ENCODE results near the gene NDUFS6.

The NDUFS6 gene

GRCh38 chr5:1850324-1851154, 49.3 kb downstream of the NDUFS6 start:
- TF ChIP-seq CTCF (IDR thresholded peaks at IDR 0.05; ENCODE audit: borderline replicate concordance, insufficient read depth, low read depth, low read length): no peak
- H3K4me3 ChIP-seq (ENCODE audit: low read depth, low read length): no peak overlapping the region

- TF ChIP-seq CTCF (IDR thresholded peaks at IDR 0.05; ENCODE audit: borderline replicate concordance, insufficient read depth, low read depth, low read length): no peak
- no peak overlapping the region for H3K4me3 ChIP-seq (ENCODE audit: low read depth, low read length)
Measured at GRCh38 chr5:1851290-1851934, 50.2 kb downstream of the NDUFS6 start.

GRCh38 chr5:1852324-1852947, 51.2 kb downstream of the NDUFS6 start:
- TF ChIP-seq CTCF (IDR thresholded peaks at IDR 0.05; ENCODE audit: borderline replicate concordance, insufficient read depth, low read depth, low read length): no peak

GRCh38 chr5:1853531-1853930, 52.3 kb downstream of the NDUFS6 start:
- no peak overlapping the region for H3K4me3 ChIP-seq (ENCODE audit: low read depth, low read length)
- no peak for TF ChIP-seq CTCF (IDR thresholded peaks at IDR 0.05; ENCODE audit: borderline replicate concordance, insufficient read depth, low read depth, low read length)

More at GRCh38 chr5:1852324-1852947, 51.2 kb downstream of the NDUFS6 start:
- no peak overlapping the region for H3K4me3 ChIP-seq (ENCODE audit: low read depth, low read length)

- TF ChIP-seq CTCF (IDR thresholded peaks at IDR 0.05; ENCODE audit: borderline replicate concordance, insufficient read depth, low read depth, low read length): no peak
- H3K4me3 ChIP-seq (ENCODE audit: low read depth, low read length): no peak overlapping the region
Measured at GRCh38 chr5:1855075-1855474, 53.9 kb downstream of the NDUFS6 start.

GRCh38 chr5:1855596-1855995, 54.4 kb downstream of the NDUFS6 start:
- no peak overlapping the region for H3K4me3 ChIP-seq (ENCODE audit: low read depth, low read length)
- TF ChIP-seq CTCF (IDR thresholded peaks at IDR 0.05; ENCODE audit: borderline replicate concordance, insufficient read depth, low read depth, low read length): no peak

Data from GM12875 (cell line).